Omental fat pad (tissue), 4 donors: ENCODE data around the gene AKAP12. TPM values are rescaled to one million over a fixed set of nuclear protein-coding genes. Genes with fewer than 3 reads are reported as not detected.
A peak's percentile ranks its signal among the peaks of the same experiment; 100 is the strongest.

Experiments used
- ATAC-seq: fragments of 150-250 bp; one replicate; pipeline ENCODE4 v1.9.1; 2016; ENCODE audit warnings: mild to moderate bottlenecking, moderate library complexity; ENCODE audit not compliant: low FRiP score
- DNase-seq: peaks from one replicate; pipeline ENCODE4 v3.0.0-alpha.2; 2019; ENCODE audit warnings: low spot score
- total RNA-seq, 4 donors: library from RNA; depleted of rRNA; stranded (reverse); fragments of >200 nt; gene quantifications; one replicate each; pipeline ENCODE4 v1.1.0, GENCODE V29; 2016
- TF ChIP-seq, protein P1 (sequence below), 3 donors: fragments of 450-650 bp; IDR thresholded peaks; one replicate each; pipeline ENCODE4 v1.5.1; 2016 to 2017; ENCODE audit warnings: antibody characterized with exemption in 3 of 3, mild to moderate bottlenecking in 3 of 3, moderate library complexity in 2 of 3

Gene AKAP12
- total RNA-seq, 4 donors from 2014 or later = 151 to 488 (median 216) TPM

DNA sequence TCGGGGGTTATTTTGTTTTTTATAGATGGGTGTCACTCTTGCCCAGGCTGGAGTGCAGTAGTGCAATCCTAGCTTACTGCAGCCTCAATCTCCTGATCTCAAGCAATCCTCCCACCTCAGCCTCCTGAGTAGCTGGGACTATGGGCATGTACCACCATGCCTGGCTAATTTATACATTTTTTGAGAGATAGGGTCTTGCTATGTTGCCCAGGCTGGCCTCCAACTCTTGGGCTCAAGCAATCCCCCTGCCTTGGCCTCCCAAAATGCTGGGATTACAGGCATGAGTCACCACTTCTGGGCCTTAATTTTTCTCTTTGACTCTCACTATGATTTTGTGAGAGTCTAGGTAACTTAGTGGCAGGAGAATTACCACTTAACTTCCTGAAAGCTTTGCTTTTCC lies 23.3 kb downstream of the AKAP12 start:
- TF ChIP-seq, protein P1, sequence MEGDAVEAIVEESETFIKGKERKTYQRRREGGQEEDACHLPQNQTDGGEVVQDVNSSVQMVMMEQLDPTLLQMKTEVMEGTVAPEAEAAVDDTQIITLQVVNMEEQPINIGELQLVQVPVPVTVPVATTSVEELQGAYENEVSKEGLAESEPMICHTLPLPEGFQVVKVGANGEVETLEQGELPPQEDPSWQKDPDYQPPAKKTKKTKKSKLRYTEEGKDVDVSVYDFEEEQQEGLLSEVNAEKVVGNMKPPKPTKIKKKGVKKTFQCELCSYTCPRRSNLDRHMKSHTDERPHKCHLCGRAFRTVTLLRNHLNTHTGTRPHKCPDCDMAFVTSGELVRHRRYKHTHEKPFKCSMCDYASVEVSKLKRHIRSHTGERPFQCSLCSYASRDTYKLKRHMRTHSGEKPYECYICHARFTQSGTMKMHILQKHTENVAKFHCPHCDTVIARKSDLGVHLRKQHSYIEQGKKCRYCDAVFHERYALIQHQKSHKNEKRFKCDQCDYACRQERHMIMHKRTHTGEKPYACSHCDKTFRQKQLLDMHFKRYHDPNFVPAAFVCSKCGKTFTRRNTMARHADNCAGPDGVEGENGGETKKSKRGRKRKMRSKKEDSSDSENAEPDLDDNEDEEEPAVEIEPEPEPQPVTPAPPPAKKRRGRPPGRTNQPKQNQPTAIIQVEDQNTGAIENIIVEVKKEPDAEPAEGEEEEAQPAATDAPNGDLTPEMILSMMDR (IDR thresholded peaks at IDR 0.05) = no peak
- ATAC-seq = no peak
- no peak for DNase-seq

DNA sequence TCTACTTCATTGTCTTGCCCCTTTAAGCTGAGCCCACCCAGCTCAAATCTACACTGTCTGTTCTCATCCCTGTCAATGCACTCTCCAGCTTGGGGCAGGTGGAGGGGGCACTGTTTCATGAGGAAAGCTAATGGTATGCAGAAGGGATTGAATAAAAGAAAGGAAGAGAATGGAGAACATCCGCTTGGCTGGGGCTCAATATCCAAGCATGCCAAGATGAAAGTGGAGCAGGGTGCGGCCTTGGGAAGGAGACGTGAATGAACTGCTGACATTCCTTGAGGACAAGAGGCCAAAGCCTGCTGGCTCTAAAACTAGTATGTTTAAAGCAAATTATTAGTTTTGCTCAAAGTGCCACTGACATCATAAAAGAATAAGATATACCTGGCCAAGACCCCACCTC lies 24.2 kb downstream of the AKAP12 start:
- ATAC-seq = no peak
- DNase-seq = no peak

DNA sequence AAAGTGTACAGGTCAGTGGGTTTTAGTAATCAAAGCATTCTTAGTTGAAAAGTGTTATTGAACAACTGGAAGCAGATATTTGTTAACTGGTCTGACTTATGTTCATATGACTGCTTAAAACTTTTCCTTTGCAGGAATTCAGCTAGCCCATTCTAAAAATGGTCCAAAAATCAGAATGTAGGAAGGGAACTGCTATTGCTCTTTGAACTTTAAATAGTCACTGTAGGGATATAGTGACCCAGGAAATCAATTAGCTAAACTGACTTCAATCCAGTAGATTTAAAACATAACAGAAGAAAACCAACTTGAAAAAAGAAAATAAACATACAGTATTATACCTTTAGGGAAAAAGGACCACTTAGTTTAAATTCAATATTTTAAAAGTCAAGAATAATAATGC lies 25.5 kb downstream of the AKAP12 start:
- no peak for DNase-seq
- no peak for ATAC-seq
- TF ChIP-seq, protein P1 (IDR thresholded peaks at IDR 0.05) = no peak

More for the DNA sequence above, 24.2 kb downstream of the AKAP12 start:
- TF ChIP-seq, protein P1 (IDR thresholded peaks at IDR 0.05) = no peak

DNA sequence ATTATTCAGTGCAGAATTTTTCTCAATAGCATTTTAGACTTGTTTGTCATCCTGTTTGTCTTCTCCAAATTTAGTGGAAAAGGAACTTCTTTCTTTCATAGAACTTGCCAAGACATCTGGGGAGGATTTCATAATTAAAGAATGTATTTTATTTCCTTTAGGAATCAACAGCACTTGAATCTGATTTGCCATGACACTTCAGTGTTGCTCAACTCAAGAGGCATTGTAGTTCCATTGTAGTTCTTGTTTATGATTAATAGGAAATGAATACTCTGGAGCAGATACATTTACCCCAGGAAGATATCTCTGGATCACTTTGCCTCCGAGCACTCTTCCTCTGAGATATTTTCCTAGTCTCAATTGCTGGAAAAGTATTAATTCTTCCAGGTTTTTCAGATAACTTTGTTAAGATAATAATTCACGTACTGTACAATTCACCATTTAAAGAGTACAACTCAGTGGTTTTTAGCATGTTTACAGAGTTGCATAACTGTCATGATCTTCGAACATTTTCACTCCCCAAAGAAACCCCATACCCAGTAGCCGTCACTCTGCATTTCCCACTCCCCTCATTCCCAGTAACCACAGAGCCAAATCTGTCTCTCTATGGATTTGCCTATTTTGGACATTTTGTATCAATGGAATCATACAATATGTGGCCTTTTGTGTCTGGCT lies 29.7 kb downstream of the AKAP12 start:
- ATAC-seq = no peak
- TF ChIP-seq, protein P1 (IDR thresholded peaks at IDR 0.05) = no peak
- DNase-seq = no peak

DNA sequence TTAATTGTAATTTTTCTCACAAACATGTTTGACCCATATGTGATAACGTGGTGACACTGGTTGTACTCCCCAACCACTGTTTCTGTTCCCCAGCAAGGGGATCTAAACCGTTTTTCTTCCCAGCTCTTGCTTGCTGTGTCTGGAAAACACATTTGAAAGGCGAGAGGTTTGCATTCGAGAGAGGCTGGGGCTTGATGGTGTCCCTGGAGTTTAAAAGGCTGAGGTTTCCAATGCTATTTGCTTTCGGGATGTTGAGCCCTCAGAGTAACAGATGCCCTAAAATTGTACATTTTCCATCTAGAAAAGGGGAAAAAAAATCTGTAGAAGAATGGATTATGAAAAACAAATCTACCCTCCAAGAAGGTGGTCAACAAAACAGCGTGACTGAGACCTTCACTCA lies 35.4 kb downstream of the AKAP12 start:
- DNase-seq = no peak
- ATAC-seq = no peak
- TF ChIP-seq, protein P1 (IDR thresholded peaks at IDR 0.05) = no peak

DNA sequence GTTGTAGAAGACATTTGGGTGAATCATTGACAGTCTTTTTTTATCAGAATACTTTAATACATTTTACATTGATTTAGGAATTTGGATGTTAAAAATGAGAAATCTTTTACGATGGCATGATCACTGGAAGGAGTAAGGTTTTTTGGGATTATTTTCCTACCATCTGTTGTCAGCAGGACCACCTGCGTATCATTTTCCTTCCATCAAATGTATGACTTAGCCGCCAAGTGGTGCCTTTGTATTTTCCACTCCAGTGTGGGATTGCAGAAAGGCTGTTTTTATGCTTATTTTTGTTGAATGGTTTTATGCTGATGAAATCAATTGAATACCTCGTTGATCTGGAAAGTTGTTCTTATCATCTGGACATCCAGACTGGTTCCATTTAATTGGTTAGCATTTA lies 35.8 kb downstream of the AKAP12 start:
- DNase-seq (no peak), ATAC-seq (no peak)
- TF ChIP-seq, protein P1 (IDR thresholded peaks at IDR 0.05) = no peak

DNA sequence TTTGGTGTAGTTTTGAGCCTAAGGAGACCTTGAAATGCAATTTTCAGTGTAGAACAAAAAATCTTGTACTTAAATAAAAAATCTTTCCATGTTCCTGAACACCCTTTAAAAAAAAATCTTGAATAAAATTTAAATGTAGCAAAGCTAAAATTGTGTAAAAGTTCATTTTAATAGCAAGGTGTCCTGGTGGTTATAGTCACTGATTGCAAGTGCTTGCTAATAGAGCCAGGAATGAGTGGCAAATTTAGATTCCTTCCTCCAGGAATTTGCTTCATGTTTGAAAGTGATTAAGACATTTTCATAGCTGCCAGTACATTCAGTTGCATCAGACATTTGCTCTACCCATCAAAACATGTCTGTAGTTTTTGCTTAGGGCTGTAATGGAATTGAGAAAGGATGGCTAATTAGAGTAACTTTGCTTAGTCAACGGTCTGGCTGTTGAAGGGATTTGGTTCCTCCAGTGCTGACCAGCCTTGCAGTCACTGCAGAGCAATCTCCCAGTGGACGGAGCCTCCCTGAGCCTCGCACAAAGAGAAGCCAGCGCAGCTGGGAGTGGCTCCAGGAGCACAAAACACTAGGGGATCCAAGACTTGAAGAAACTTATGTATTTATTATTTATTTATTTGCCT lies 36.5 kb downstream of the AKAP12 start:
- peak; percentile 89 for ATAC-seq
- no peak for DNase-seq
- TF ChIP-seq, protein P1 (IDR thresholded peaks at IDR 0.05) = no peak
